ENCODE results near the gene RPTOR.

RPTOR gene

DNA sequence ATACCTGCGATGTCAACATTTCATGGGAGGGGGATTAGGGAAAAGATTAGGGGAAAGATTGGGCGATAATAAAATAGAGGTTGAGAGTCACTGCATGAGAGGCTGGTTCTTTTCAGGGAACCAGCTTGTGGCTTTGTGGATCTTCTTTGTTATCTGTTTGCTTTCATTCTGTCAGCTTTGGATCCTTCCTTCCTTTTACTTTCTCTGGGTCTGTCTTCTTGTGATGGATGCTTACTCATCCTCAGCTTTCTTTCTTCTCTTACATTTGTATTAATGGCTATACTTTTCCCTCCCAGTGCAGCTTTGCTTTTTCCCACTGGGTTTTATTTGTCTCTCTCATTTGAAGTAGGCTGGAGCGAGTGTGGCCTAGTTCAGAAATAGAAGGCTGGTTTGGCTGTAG is 47.1 kb downstream of the RPTOR start:
- no peak for DNase-seq

DNA sequence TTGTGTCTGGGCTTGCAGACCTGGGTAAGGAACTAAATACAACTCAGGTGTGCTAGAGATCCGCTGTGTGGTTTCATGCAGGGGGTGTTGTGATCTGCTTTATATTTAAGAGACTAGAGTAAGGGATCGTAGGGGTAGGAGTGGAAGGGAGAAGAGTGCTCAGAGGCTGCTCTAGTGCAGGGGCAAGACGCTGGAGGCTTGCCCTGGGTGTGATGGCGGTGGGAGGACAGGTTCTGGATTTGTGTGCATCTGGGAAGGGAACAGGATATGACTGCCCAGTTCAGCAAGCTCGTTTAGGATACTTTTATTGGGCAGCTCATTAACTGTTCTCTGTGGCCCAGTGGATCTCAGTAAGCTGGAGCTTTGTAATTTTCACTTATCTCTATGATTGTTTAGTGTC is 47.6 kb downstream of the RPTOR start:
- DNase-seq: no peak

DNA sequence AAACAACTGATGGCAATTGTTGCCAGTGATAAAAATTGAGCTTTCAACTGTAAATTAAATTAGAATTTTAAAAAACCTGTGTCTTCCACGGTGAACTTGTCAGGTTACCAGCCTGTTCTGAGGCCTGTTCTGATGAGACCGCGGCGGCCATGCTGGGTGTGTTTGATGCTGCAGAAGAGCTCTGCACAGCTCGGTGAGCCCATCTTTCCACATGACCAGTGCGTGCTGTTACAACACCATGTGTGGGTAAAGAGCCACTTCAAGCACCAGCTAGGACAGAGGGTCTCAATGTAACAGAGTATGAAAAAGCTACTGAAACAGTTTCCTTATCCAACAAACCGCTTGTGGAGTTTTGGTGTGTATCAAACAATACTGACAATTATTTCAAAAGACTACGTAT is 48.5 kb downstream of the RPTOR start:
- no peak for DNase-seq

DNA sequence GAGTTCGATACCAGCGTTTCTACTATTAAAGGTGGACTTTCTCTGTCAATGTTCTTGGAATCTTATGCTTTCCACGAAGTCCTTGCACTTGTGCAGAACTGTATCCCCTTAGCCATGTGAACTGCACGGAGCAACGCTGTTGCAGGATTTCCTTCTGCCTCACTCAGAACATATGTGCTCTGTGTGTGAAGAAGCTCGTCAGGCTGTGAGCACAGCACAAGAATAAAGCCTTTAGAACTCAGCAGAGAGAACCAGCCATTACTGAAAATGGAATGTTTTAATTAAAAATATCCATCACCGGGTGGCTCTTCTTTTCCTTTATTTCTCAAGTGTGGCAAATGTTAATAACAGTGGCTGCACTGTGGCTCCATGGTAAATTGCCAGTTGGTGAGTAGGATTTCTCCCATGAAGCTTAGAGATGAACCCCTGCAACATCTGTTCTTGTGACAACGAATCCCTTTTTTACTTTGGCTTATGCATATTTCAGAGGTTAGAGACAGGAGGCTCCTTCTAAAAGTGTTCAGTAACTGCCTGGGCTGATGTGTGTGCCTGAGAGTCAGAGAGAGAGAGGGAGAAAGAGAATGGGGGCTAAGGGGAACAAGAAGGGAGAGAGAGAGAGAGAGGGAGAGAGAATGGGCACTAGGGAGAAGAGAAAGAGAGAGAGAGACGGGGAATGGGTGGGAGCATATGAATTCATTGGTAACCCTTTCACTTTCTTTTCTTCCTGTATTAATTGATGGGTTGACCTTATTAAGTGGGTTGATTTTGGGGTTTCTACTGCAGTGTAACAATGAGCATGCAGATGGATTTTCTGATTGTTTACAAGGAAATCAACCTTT is 50.0 kb downstream of the RPTOR start:
- no peak for DNase-seq

DNA sequence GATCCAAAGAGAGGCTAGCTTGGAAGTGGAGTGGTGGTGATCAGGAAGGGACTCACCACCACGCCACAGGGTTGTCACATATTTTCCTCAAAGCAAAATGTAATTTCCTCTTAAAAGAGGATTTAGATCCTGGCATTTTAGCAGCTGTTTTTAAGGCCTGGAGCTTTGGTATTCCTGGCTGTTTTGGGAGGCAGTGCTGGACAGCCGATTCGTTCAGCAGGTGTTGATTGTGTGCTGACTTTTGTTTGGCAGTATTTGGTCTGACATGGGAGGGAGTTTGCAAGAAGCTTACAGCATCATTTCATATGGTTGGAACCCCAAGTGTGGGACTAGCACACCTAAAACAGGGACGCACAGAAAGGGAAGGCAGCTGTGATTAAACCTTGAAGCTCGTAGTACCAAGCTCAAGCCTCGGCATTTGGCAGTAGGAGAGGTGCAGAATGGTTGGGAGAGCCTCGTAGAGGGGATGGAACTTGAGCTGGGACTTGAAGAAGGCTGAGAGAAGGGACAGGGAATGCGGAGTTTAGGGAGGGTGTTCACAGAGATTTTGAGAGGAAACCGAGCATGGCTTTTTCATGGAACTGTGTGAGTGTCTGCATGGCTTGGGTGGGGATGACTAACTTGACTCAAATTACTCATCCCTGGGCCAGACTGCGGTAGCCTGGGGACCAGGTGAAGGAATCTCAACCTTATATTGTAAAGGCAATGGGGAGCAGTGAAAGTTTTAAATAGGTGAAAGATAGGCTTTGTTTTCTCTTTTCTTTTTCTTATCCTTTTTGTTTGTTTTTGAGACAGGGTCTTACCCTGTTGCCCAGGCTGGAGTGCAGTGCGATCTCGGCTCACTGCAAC is 52.3 kb downstream of the RPTOR start:
- DNase-seq: no peak

DNA sequence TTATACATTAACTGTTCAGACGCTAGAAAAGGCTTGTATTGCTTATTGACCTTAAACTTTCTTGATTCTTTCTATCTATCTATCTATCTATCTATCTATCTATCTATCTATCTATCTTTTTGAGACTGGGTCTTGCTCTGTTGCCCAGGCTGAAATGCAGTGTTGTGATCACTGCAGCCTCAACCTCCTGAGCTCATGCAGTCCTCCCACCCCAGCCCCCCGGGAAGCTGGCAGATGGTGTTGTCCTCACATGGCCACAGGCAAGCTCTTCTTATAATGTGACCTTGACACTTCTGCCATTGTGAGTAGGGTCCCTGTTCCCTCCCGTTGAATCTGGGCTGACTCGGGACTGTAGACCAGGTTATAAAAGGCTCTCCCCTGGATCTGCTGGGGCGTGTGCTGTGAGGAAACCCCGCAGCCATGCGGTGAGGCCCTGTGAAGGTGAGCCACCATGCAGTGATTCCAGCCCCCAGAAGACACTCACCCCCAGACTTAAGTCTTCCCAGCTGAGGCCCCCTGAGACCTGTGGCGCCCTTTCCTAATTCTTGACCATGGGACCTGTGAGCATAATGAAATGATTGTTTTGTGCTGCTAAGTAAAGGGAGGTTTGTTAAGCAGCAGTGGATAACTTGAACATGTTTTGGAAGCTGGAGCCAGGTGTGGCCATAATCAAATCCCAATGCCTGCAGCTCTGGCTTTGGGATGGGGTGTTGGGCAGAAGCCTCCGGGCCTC is 54.3 kb downstream of the RPTOR start:
- DNase-seq: no peak

DNA sequence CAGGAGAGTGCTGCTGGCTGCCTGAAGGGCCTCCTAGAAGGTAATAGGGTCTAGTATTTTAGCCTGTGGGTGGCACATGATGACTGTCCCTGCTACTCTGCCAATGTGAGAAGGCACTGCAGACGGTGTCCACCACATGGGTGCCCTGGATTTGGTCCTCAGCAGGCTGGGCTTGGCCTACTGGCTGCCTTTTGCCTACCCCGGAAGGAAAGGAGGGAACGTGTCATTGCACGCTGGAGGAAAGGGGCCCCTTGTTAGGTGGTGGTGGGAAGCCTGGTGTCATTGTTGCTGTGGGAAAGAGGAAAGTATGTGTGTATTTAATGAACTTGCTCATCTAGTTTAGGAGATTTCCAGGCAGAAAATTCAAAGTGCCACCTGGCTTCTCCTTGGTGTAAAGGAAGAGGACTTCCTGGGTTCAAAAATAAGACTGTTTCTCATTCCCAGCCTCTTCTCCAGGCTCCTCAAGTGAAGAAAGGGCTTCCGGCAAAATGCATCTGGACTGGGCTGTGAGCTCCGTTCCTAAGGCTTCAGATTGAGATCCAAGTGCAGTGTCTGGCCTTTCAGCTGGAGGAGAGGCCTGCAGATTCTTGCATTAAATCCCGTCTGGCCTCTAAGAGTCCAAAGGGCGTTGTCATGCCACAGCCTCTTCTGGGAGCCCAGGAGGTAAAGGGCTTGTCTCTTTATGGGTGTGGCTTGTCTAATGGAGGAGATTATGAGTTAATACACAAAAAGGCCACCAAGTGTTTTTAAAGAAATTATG is 55.1 kb downstream of the RPTOR start:
- DNase-seq: no peak

DNA sequence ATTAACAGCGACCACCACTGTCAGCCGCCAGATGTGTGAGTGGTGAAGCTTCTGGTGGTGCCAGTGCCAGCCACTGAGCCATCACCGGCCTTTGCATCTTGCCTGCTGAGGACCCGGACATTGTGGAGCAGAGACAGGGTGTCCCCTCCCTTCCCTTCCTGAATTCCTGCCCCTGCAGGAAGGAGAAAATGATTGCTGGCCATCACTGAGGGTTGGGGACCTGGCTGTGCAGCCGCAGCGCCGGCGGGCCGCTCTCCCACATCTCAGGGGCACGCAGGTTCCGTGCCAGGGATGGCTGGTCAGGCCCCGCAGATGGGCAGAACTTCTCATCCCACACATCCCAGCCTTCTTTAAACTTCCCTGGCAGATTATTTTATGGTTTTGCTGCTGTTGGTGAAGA is 56.5 kb downstream of the RPTOR start:
- no peak for DNase-seq

DNA sequence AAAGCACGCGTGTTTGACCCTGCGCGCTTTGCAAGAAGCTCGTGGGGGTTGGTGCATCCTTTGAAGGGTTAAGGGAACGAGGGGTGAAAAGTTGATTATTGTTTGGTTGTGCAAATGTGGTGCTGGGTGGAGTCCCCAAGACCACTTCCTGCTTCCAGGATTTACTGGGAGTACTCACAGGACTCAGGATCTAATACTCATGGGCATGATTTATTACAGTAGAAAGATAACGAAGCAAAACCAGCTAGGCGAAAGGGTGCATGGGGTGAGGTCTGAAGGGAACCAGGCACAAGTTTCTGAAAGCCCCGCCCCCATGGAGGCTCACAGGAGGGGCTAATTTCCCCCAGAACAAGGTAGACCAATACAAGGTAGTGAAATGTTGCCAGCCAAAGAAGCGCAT is 58.8 kb downstream of the RPTOR start:
- DNase-seq: no peak

DNA sequence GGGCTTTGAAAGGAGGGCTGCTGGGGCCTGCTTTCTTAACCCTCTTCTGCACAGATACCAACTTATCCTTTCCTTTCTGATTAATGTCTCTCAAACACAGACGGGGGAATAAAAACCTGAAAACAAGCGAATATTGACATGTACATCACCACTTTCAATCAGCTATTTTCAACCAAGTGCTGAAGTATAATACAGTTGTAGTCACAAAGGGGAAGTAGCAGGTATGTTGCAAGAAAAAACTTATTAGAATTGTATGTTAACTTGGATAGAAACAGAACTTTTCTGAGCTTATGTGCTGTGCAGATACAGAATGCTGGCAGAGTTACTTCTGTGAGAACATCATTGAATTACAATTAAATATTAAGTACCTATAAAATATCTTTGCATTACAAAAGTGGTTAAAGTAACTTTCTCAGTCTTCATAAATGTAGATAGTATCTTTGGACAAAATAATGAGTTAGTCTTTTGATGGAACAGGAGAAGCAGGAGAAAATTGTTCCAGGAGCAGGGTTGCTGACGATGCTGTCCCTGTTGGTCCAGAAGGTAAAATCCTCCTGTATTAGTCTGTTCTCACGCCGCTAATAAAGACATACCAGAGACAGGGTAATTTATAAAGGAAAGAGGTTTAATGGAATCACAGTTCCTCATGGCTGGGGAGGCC is 59.5 kb downstream of the RPTOR start:
- no peak for DNase-seq

DNA sequence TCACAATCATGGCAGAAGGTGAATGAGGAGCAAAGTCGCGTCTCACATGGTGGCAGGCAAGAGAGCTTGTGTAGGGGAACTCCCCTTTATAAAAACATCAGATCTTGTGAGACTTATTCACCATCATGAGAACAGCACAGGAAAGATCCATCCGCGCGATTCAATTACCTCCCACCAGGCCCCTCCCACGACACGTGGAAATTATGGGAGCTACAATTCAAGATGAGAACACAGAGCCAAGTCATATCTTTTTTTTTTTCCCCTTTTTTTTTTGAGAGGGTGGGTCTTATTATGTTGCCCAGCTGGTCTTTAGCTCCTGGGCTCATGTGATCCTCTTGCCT is 60.0 kb downstream of the RPTOR start:
- DNase-seq: no peak

DNA sequence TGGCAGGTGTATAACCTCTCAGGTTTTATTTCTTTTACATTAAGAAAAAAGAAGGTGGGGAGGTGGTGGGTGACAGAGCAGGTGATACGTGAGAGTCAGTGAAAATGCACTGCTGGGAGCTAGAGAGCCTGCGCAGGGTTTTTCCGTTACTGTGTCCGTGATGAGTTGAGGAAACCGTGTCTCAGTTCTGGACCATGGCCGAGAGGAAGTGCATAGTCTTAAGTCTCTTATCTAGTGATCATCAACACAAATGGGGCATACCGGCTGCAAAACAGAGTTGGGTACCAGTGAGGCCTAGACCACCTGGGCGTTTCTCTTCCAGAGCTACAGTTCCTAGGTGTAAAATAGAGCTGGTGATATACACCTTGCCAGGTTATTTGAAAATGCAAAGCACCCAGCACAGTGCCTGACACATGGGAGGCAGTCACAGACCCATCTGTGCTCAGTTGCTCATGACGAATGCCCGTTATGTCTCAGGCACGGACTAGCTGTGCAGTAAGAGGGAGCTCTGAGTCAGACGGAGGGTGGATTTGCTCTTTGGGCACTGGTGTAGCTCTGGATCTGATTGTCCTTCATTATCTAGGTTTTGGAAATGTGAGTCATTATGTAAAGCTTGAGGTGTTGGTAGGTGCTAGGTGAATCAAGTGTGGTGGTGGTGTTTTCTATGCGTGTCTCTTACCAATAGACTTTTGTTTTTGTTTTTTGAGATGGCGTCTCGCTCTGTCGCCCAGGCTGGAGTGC is 60.9 kb downstream of the RPTOR start:
- DNase-seq: no peak

DNA sequence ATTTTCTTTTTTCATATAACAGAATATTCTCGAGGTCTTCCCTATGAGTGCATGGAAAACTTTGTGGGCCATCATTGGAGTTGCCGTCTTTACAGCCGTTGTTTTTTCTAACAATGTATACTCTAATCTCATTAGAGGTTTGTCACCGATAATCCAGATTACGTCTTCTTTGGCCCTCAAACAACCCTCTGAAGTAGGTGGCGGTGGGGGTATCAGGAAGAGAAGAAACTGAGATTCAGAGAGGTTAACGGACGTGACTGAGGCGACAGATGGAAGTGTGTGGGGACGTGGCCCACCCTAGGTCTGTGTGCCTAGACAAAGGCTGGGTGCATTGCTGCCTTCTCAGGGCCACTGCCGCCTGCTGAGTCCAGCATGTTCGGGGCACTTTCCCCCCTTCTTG is 63.7 kb downstream of the RPTOR start:
- DNase-seq: no peak

DNA sequence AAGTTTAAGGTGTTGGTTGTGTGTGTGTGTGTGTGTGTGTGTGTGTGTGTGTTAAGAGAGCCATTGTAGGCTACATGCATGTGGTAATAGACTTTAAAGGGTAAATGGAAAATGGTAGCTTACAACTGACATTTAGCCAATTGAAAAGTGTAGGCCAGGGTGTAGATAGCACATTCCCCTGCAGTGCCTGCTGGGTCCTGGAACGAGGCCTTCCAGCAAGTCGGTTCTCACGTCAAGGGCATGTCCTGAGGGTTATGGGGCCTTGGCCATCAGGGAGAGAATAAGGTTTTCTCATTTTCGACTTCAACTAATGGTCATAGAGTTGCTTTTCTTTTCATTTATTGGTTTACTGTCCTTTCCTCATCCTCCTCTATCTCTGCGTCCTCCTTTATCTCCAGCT is 65.1 kb downstream of the RPTOR start:
- no peak for DNase-seq

DNA sequence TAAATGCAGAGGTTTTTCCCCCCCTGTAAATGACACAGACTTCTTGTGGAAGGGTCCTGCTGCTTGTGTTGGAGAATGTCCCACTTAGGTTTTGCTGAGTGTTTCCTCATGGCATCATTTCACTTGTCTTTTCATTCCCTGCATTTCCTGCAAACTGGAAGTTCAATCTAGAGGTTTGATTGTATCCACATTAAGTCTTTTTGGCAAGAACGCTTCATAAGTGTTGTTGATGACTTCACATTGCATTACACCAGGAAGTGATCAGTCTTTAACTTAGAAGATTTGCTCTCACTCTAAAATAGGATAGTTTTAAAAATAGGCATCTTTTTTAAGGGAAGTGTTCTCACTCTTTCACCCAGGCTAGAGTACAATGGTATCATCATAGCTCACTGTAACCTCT is 67.2 kb downstream of the RPTOR start:
- DNase-seq: no peak

DNA sequence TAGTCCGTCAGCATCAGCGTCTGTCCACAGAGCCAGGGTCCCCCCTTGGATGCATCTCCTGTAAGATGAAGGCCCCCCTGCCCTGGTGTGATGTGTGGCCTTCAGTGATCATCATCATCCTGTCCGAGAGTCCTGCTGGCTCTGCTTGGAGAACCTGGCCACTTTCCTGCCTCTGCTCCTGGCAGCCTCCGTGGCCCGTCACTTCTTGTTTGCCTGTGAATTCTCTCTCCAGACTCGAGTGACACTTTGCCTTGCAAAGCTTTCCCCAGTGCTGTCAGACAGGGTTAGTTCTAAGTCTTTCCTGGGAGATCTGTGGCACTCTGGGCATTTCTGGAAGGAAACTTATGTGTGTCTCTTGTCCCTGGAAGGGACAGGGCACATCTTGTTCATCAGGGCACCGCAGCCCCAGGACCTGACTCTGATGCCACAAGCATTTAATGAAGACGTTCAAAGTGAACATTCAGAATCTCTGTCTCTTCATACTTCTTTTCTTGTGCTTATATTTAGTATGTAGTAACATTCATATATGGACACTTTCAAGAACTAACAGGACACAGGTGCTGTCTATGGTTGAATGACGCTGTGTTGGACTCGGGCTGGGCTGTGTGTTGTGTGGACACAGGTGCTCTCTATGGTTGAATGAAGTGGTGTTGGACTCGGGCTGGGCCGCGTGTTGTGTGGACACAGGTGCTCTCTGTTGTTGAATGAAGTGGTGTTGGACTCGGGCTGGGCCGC is 68.5 kb downstream of the RPTOR start:
- DNase-seq: no peak

DNA sequence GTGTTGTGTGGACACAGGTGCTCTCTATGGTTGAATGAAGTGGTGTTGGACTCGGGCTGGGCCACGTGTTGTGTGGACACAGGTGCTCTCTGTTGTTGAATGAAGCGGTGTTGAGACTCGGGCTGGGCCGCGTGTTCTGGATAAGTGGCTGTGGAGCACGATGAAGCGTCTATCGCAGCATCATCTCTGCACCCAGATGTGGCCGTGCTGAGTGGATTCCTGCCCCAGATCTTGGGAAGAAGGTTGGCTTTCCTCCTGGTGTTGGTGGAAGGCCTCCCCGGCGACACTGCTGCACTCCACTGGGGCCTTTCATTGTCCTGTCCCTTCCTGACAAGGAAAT is 69.1 kb downstream of the RPTOR start:
- DNase-seq: no peak

DNA sequence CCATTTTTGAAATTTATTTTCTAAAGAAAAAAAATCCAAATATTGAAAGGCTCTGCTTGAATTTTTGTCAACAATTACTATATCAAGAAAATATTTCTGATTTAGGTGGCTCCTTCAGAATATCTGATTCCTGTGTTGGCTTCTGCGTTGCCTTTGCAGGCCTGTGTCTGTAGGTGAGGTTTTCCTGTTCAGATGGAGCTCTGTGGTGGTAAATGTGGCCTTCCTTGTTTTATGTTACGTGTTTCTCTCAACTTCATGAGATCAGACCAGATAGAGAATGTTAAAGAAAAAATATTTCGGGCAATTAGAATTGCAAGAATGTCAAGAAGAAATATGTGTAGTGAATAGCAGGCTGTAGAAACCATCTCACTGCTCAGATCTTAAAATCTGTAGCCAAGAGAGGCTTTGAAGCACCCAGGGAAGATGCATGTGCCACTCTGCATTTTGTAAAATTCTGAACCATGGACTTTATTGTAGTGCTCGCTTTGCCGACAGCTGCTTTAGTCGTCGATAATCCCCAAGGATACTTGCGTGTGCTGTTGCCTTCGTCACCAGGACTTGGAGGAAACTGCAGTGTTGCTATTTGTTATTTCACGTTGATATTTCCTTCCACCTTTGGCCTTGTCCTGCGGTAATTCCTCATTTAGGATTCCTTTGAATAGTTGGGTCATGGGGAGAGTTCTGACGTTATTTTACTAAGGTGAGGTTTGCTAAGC is 69.9 kb downstream of the RPTOR start:
- no peak for DNase-seq

DNA sequence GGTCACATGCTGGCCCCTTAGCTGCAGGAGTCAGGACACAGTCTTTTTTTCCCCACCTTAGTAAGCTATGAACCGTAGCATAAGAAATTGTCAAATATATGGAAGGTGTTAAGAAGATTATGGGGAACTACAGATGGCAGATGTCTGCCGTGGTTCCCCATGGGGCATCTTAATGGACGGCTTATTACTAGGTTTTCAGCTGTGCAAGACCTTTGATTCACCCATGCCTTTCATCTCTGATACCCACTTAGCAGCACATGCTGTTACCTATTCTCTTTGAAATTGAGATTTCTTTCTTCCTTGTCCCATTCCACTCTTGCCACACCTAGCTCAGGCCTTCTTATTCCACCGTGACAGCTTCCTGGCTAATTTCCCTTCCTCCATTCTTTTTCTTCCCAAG is 70.7 kb downstream of the RPTOR start:
- DNase-seq: peak; percentile 76

DNA sequence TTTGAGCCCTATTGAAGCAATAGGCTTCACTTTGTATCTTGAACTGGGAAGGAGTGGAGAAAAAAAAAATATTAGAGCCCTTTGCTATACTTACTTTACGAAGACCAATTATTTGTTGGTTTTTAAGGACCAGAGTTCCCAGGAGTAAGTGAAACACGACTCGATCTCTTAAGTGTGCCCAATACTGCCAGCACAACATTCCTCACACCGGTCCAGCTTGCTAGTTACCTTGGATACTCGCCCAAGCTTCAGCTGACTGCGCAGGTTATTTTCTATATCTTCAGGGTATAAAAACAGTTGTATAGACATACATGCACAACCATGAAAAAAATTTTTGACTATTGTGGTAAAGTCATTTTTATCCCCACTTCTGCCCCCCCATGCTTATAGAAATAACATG is 72.1 kb downstream of the RPTOR start:
- no peak for DNase-seq

Measured in NCI-H2227 treated with DMSO at 0.1 percent for 48 hours (cell line).